PC-3 (cell line): ENCODE measurements around the gene GREB1L.

ENCODE experiments used
- CTCF ChIP-seq: fragments of 300-600 bp; sonication (generic); conservative IDR thresholded peaks from 2 replicates; pipeline ENCODE4 v1.5.1; 2017; ENCODE audit warnings: antibody characterized with exemption, low read depth, mild to moderate bottlenecking, low read length
- EZH2 ChIP-seq: fragments of 300-600 bp; sonication (generic); IDR thresholded peaks from one replicate; pipeline ENCODE4 v1.6.1; 2017; ENCODE audit warnings: antibody characterized with exemption, mild to moderate bottlenecking, low read length; ENCODE audit not compliant: unreplicated experiment
- EZH2phosphoT487 ChIP-seq: fragments of 300-600 bp; sonication (generic); IDR thresholded peaks from 2 replicates; pipeline ENCODE4 v1.6.1; 2018; ENCODE audit warnings: mild to moderate bottlenecking, antibody characterized with exemption, low read length, borderline replicate concordance

GRCh38 chr18:21203542-21204241 lies 38.3 kb upstream of the GREB1L start:
- TF ChIP-seq CTCF (no peak), EZH2 (no peak), EZH2phosphoT487 (no peak)
